HFFc6 (cell line): ENCODE measurements around the gene IGSF3. TPM values are rescaled to one million over a fixed set of nuclear protein-coding genes. Genes with fewer than 3 reads are reported as not detected.
"Not testable (repeated sequence)": the region's sequence is repeated elsewhere in the genome, so short reads cannot be mapped to it uniquely, and the experiment has no call there.

ENCODE experiments used
- DNase-seq: peaks from one replicate; pipeline ENCODE4 v3.0.0-alpha.2; 2018
- H3K27ac Mint-ChIP-seq: 2 replicates; pipeline ENCODE4 v1.8.0; 2020; ENCODE audit warnings: mild to moderate bottlenecking, mixed read lengths
- H3K27me3 Mint-ChIP-seq: 2 replicates; pipeline ENCODE4 v1.8.0; 2021; ENCODE audit warnings: mild to moderate bottlenecking, moderate library complexity, mixed read lengths; ENCODE audit not compliant: insufficient read depth
- H3K36me3 Mint-ChIP-seq: 2 replicates; pipeline ENCODE4 v1.8.0; 2021; ENCODE audit warnings: low read depth, mixed read lengths
- H3K4me1 Mint-ChIP-seq: 2 replicates; pipeline ENCODE4 v1.8.0; 2020; ENCODE audit warnings: low read depth, mixed read lengths
- H3K4me3 Mint-ChIP-seq: 2 replicates; pipeline ENCODE4 v1.8.0; 2020; ENCODE audit warnings: mild to moderate bottlenecking, moderate library complexity, mixed read lengths
- H3K9me3 Mint-ChIP-seq: 2 replicates; pipeline ENCODE4 v1.8.0; 2020; ENCODE audit warnings: mild to moderate bottlenecking, mixed read lengths
- CTCF ChIP-seq: fragments of 200-600 bp; sonication (generic); IDR thresholded peaks from 2 replicates; pipeline ENCODE4 v1.5.0; 2021; ENCODE audit warnings: antibody characterized with exemption, mild to moderate bottlenecking
- total RNA-seq, 6 experiments: library from RNA; stranded (reverse); fragmentation: NEBNext Ultra II Directional; extraction: Animal tissue kit (Norgen Biotek cat#: 25700); gene quantifications; 2 replicates in 1 of 6; 3 replicates in 5 of 6; pipeline ENCODE4 v1.2.3, GENCODE V29; 2021

Gene IGSF3
- total RNA-seq, 6 experiments from 2014 or later = not detected

- no peak for TF ChIP-seq CTCF
- Mint-ChIP-seq H3K36me3 (peaks cover under 1% of the 10 kb centered on the region), H3K27ac (no peak overlapping the region), H3K4me1 (peaks cover 58% of the 10 kb centered on the region), H3K27me3 (peaks cover 9% of the 10 kb centered on the region), H3K9me3 (no peaks in the 10 kb centered on the region), H3K4me3 (peak overlapping the region; percentile 87; the same call in 1 of the 2 replicates)
- no peak for DNase-seq
Observed at GRCh38 chr1:116569381-116569670, 98.2 kb downstream of the IGSF3 start.

- no peak for TF ChIP-seq CTCF
- peaks cover 5% of the 10 kb centered on the region for H3K27me3 Mint-ChIP-seq
- peaks cover 53% of the 10 kb centered on the region for H3K4me1 Mint-ChIP-seq
- H3K9me3 Mint-ChIP-seq = no peaks in the 10 kb centered on the region
- H3K27ac Mint-ChIP-seq = no peak overlapping the region
- DNase-seq = no peak
- no peak overlapping the region; the same call in 1 of the 2 replicates for H3K4me3 Mint-ChIP-seq
- H3K36me3 Mint-ChIP-seq = peaks cover 6% of the 10 kb centered on the region
Observed at GRCh38 chr1:116568662-116569380, 98.7 kb downstream of the IGSF3 start.

- Mint-ChIP-seq H3K9me3 (no peaks in the 10 kb centered on the region), H3K27ac (no peak overlapping the region), H3K4me3 (no peak overlapping the region; the same call in 1 of the 2 replicates), H3K36me3 (peaks cover 7% of the 10 kb centered on the region), H3K27me3 (peaks cover 5% of the 10 kb centered on the region), H3K4me1 (peaks cover 45% of the 10 kb centered on the region)
- DNase-seq = no peak
- TF ChIP-seq CTCF = no peak
Observed at GRCh38 chr1:116567790-116568661, 99.5 kb downstream of the IGSF3 start.

GRCh38 chr1:116565222-116565621, 102.3 kb downstream of the IGSF3 start:
- DNase-seq = no peak
- Mint-ChIP-seq H3K4me3 (no peak overlapping the region), H3K27ac (no peak overlapping the region), H3K27me3 (no peaks in the 10 kb centered on the region; the same call in none of the 2 replicates), H3K36me3 (peaks cover 16% of the 10 kb centered on the region), H3K4me1 (peaks cover 34% of the 10 kb centered on the region), H3K9me3 (peaks cover 5% of the 10 kb centered on the region; the same call in 1 of the 2 replicates)
- TF ChIP-seq CTCF = no peak

- no peak for TF ChIP-seq CTCF
- no peak for DNase-seq
- H3K9me3 Mint-ChIP-seq = peaks cover 5% of the 10 kb centered on the region; the same call in 1 of the 2 replicates
- H3K4me3 Mint-ChIP-seq = no peak overlapping the region
- H3K27me3 Mint-ChIP-seq = no peaks in the 10 kb centered on the region; the same call in none of the 2 replicates
- H3K4me1 Mint-ChIP-seq = peaks cover 26% of the 10 kb centered on the region
- peaks cover 16% of the 10 kb centered on the region for H3K36me3 Mint-ChIP-seq
- H3K27ac Mint-ChIP-seq = no peak overlapping the region
Observed at GRCh38 chr1:116564426-116564825, 103.1 kb downstream of the IGSF3 start.

GRCh38 chr1:116562465-116562864, 105.1 kb downstream of the IGSF3 start:
- not testable (repeated sequence) for H3K4me1 Mint-ChIP-seq, DNase-seq, H3K27ac Mint-ChIP-seq, H3K4me3 Mint-ChIP-seq, H3K9me3 Mint-ChIP-seq, H3K27me3 Mint-ChIP-seq
- peaks cover 16% of the 10 kb centered on the region for H3K36me3 Mint-ChIP-seq
